ENCODE results near the gene CRIM1. TPM values are rescaled to one million over a fixed set of nuclear protein-coding genes. Genes with fewer than 3 reads are reported as not detected.

CRIM1 gene
- total and polyA plus RNA-seq, 4 donors = 24.3 to 119 (median 58.4) TPM

- H3K27me3 ChIP-seq (ENCODE audit: control insufficient read depth in 3 of 3, insufficient read depth in 3 of 3, low read length in 2 of 3) = no peaks in the 10 kb centered on the region
- no peak overlapping the region for H3K4me3 ChIP-seq
- H3K27ac ChIP-seq (ENCODE audit: low read depth in 1 of 2, low read length in 1 of 2) = no peak overlapping the region
- WGBS, 2 donors = 86 to 90% methylated on average over 4 of the region's 4 CpGs
- peaks cover 0 to 17% (median 5%) of the 10 kb centered on the region in 4 donors for H3K36me3 ChIP-seq (ENCODE audit: control insufficient read depth in 4 of 4, insufficient read depth in 4 of 4, low read length in 4 of 4)
- DNase-seq (no peak), ATAC-seq (ENCODE audit: insufficient read depth, low FRiP score) (no peak)
- no peak overlapping the region for H3K9ac ChIP-seq (ENCODE audit: insufficient read depth in 1 of 2, low read length in 2 of 2)
- peaks cover 0 to 3% (median 0%) of the 10 kb centered on the region in 5 donors for H3K4me1 ChIP-seq (ENCODE audit: control insufficient read depth in 5 of 5, insufficient read depth in 5 of 5, low read length in 5 of 5)
- H3K9me3 ChIP-seq (ENCODE audit: control insufficient read depth in 4 of 4, insufficient read depth in 3 of 4, low read length in 3 of 4) = no peaks in the 10 kb centered on the region
- no peak for TF ChIP-seq CTCF (IDR thresholded peaks at IDR 0.05; ENCODE audit: control extremely low read depth, extremely low read depth)
Observed at GRCh38 chr2:36528274-36528673, 172.7 kb downstream of the CRIM1 start.

- TF ChIP-seq CTCF (IDR thresholded peaks at IDR 0.05; ENCODE audit: control extremely low read depth, extremely low read depth) = no peak
- ATAC-seq (ENCODE audit: insufficient read depth, low FRiP score) = no peak
- peaks cover 0 to 13% (median 4%) of the 10 kb centered on the region in 4 donors for H3K36me3 ChIP-seq (ENCODE audit: control insufficient read depth in 4 of 4, insufficient read depth in 4 of 4, low read length in 4 of 4)
Observed at GRCh38 chr2:36528766-36529392, 173.3 kb downstream of the CRIM1 start.

GRCh38 chr2:36530178-36530982, 174.8 kb downstream of the CRIM1 start:
- Histone ChIP-seq H3K27me3 (ENCODE audit: control insufficient read depth in 3 of 3, insufficient read depth in 3 of 3, low read length in 2 of 3) (no peaks in the 10 kb centered on the region), H3K27ac (ENCODE audit: low read depth in 1 of 2, low read length in 1 of 2) (peak overlapping the region in 1 of 2 donors; percentile 51), H3K9ac (ENCODE audit: insufficient read depth in 1 of 2, low read length in 2 of 2) (no peak overlapping the region), H3K4me1 (ENCODE audit: control insufficient read depth in 5 of 5, insufficient read depth in 5 of 5, low read length in 5 of 5) (peaks cover 0 to 3% (median 0%) of the 10 kb centered on the region in 5 donors), H3K4me3 (no peak overlapping the region), H3K36me3 (ENCODE audit: control insufficient read depth in 4 of 4, insufficient read depth in 4 of 4, low read length in 4 of 4) (peaks cover 0 to 16% (median 4%) of the 10 kb centered on the region in 4 donors), H3K9me3 (ENCODE audit: control insufficient read depth in 4 of 4, insufficient read depth in 3 of 4, low read length in 3 of 4) (no peaks in the 10 kb centered on the region)
- 85 to 89% methylated on average over 9 of the region's 9 CpGs for WGBS, 2 donors
- DNase-seq = no peak
- TF ChIP-seq CTCF (IDR thresholded peaks at IDR 0.05; ENCODE audit: control extremely low read depth, extremely low read depth) = no peak
- no peak for ATAC-seq (ENCODE audit: insufficient read depth, low FRiP score)

More at GRCh38 chr2:36528766-36529392, 173.3 kb downstream of the CRIM1 start:
- H3K4me3 ChIP-seq = no peak overlapping the region
- WGBS, 2 donors = 82 to 83% methylated on average over 7 of the region's 7 CpGs
- H3K27ac ChIP-seq (ENCODE audit: low read depth in 1 of 2, low read length in 1 of 2) = no peak overlapping the region
- no peaks in the 10 kb centered on the region for H3K27me3 ChIP-seq (ENCODE audit: control insufficient read depth in 3 of 3, insufficient read depth in 3 of 3, low read length in 2 of 3)
- peaks cover 0 to 3% (median 0%) of the 10 kb centered on the region in 5 donors for H3K4me1 ChIP-seq (ENCODE audit: control insufficient read depth in 5 of 5, insufficient read depth in 5 of 5, low read length in 5 of 5)
- DNase-seq = peak in 1 of 3 donors; percentile 41
- no peak overlapping the region for H3K9ac ChIP-seq (ENCODE audit: insufficient read depth in 1 of 2, low read length in 2 of 2)
- H3K9me3 ChIP-seq (ENCODE audit: control insufficient read depth in 4 of 4, insufficient read depth in 3 of 4, low read length in 3 of 4) = no peaks in the 10 kb centered on the region

Data from lung (tissue), 12 donors.